D721Med (cell line): Measurements from ENCODE around the gene TGFBR3.

ENCODE experiments used
- DNase-seq: peaks from one replicate; pipeline ENCODE4 v3.0.0; 2011; ENCODE audit warnings: low spot score; ENCODE audit not compliant: insufficient read length
- FAIRE-seq: peaks from 2 replicates; lab custom pipeline; 2011; peaks lifted over from hg19 to GRCh38; lab: Jason Lieb, UNC
- CTCF ChIP-seq: IDR thresholded peaks from 2 replicates; pipeline ENCODE4 v1.5.1; 2012; ENCODE audit warnings: mild to moderate bottlenecking, control low read depth; ENCODE audit not compliant: insufficient read depth; ENCODE audit errors: missing control alignments

The TGFBR3 gene

DNA sequence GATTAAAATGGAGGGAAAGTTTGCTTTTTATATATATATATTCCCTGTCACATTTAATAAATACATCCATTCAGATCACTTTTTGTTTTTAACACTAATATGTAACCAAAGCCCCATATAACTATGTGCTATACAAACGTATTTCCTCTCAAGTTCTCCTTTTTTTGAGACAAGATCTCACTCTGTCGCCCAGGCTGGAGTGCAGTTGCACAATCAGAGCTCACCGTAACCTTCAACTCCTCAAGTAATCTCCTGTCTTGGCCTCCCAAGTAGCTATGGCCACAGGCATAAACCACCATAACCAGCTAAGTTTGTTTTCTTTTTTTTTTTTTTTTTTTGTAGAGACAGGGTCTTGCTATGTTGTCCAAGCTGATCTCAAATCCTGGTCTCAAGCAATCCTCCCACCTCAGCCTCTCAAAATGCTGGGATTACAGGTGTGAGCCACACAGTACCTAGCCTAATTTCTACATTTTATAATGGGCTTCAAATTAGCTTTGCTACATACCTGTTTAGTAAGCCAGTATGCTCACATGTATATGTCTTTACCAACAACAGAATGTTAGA lies 120.0 kb downstream of the TGFBR3 start:
- FAIRE-seq (no peak), DNase-seq (no peak)
- no peak for TF ChIP-seq CTCF

GRCh38 chr1:91765293-91765692 lies 120.7 kb downstream of the TGFBR3 start:
- DNase-seq, result no peak
- FAIRE-seq, result no peak
- no peak for TF ChIP-seq CTCF

- DNase-seq, result no peak
- FAIRE-seq, result no peak
- no peak for TF ChIP-seq CTCF
These were observed 121.4 kb downstream of the TGFBR3 start for GRCh38 chr1:91764471-91765115.

DNA sequence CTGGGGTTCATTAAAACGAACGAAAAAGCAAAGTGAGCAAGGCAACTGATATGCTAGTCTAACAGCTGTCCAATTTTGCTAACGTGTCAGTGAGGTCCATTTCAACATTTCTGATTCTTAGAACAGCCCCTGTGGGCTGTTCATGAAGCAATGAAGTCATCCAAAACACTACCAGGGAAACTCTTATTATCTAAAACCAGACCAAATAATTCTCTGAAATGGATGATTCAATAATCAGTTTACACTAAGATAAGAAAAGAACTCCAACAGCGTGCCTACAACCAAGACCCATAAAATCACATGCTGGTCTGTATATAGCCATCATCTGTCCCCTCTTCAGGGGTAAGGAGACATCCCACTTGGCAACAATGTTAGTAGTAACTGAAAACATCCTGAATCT lies 122.7 kb downstream of the TGFBR3 start:
- no peak for TF ChIP-seq CTCF
- DNase-seq (no peak), FAIRE-seq (no peak)

DNA sequence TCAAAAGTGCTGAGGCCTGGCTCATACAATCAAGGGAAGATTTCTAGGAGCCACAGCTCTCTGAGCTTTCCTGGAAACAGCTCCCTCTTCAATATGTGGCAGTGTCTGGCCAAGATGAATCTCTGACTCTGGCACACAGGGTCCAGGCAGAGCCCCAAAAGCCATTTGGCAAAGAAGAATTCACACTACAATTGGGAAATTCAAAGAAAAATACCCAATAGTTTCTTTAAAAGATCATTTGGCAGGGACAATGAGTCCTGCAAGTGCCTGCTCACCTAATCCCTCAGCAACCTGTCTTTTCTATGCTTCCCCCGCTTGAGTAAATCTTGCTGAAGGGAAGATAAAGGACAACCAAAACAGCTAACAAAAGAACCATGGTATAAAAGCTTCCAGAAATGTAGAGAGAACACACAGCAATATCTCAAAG lies 124.6 kb downstream of the TGFBR3 start:
- DNase-seq, result no peak
- TF ChIP-seq CTCF, result no peak
- no peak for FAIRE-seq

DNA sequence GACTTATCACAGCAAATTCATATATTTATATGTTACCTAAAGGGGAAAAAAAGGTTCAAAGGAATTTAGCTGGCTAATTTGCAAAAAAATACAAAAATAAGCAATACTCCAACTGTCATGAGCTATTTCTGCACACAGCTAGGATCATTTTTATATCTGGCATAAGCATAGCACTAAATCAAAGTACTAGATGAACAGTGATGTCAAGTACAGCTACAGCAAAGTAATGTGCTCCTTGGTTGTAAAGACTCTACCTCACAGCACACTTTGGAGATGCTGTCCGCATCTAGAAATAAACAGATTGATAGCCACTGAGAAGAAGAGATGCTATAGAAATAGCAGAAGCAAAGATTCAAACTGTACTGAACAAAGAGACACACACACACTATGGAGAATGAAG lies 125.4 kb downstream of the TGFBR3 start:
- no peak for TF ChIP-seq CTCF
- FAIRE-seq, result no peak
- no peak for DNase-seq

DNA sequence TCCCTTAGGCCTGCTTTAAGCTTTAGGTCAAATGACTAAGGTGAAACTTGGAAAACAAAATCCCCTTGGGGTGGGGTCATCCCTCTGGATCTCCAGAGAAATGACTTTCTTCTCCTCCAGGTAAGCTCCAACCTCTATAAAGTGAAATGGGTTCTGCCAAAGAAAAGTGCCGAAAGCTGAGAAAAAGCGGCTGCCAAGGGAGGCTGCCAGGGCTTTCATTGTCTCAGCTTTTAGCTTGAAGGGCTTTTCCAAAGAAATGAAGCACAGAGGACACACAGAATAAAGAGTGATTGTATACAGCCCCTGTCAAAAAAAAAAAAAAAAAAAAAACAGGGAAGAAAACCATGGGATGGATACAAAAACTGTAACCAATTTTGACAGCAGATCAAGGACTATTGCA lies 126.9 kb downstream of the TGFBR3 start:
- TF ChIP-seq CTCF, result no peak
- DNase-seq (no peak), FAIRE-seq (no peak)
